HG03066 (cell line): ENCODE results near the gene COL6A2.

Experiments used
- ATAC-seq: cut with Tn5 transposase; IDR thresholded peaks from one replicate; pipeline ENCODE4 v1.9.1; 2021; ENCODE audit warnings: low read depth; ENCODE audit not compliant: unreplicated experiment

The COL6A2 gene

GRCh38 chr21:46122758-46123683 lies 25.1 kb downstream of the COL6A2 start:
- ATAC-seq, result no peak

GRCh38 chr21:46124083-46124925 lies 26.4 kb downstream of the COL6A2 start:
- no peak for ATAC-seq

DNA sequence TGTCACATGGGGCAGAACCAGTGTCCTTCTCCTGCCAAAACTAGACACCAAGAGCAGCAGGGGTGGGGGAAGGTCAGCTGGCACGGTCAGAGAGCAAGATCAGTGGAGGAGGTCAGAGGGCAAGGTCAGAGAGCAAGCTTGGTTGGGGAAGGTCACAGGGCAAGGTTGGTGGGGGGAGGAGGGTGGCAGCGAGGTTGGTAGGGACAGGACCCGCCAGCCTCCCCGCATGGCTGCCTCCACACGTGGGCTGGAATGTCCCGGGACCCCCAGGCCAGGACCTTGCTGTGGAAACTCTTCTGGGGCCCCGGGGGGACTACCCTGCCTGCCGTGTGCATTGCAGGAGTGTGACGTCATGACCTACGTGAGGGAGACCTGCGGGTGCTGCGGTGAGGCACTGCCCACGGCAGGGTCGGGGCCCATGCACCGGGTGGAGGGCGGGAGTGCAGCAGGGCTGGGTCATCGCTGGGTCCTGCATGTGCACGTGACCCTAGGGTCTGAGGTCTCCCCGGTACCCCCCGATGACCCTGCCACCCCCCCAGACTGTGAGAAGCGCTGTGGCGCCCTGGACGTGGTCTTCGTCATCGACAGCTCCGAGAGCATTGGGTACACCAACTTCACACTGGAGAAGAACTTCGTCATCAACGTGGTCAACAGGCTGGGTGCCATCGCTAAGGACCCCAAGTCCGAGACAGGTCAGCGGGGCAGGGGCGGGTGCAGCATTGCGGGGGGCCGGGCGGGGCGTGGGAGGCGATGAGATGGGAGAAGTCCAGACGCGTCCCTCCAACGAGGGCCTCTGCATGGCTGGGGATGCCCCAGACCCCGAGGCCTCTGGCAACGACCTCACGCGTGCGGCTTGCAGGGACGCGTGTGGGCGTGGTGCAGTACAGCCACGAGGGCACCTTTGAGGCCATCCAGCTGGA lies 27.3 kb downstream of the COL6A2 start:
- ATAC-seq, result no peak

GRCh38 chr21:46125846-46126301 lies 28.0 kb downstream of the COL6A2 start:
- ATAC-seq, result no peak

DNA sequence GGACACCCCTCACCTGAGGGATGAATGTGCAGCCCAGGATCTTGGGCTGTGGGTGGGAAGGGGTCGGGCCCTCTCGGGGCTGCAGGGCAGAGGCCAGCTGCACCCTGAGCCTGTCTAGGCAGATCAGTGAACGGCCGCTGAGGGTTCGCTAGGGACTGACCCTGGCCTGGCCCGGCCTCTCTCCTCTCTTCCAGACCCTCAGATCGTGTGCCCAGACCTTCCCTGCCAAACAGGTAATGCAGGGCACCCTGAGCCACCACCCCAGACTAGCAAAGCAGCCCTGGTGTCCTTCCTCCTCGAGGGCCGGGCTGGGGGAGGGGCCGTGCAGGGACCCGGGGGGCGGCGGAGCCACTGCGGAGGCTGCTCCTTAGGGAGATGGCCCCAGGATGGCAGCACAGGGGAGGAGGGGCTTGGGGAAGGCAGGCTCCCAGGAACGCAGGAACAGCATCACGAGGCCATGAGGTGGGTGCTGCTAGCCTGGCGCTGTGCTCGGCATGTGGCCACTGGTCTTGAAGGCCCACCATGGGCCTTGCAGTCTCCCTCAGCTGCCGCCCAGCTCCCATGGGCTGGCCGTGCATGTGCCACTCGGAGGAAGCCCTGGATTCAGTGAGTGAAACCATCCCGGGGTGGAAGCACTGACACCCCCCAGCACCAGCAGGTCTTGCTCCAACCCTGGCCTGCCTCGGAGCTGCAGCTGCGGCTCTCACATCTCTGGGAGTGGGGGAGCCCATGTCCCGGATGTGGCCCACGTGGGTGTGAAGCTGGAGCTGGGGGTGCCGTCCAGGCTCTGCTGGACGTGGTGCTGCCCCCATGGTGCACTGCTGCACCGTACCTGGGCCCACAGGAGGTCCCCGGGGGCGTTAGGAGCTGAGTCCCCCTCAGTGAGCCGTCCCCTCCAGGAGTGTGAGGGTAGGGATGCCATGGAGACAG lies 28.7 kb downstream of the COL6A2 start:
- ATAC-seq, result no peak

DNA sequence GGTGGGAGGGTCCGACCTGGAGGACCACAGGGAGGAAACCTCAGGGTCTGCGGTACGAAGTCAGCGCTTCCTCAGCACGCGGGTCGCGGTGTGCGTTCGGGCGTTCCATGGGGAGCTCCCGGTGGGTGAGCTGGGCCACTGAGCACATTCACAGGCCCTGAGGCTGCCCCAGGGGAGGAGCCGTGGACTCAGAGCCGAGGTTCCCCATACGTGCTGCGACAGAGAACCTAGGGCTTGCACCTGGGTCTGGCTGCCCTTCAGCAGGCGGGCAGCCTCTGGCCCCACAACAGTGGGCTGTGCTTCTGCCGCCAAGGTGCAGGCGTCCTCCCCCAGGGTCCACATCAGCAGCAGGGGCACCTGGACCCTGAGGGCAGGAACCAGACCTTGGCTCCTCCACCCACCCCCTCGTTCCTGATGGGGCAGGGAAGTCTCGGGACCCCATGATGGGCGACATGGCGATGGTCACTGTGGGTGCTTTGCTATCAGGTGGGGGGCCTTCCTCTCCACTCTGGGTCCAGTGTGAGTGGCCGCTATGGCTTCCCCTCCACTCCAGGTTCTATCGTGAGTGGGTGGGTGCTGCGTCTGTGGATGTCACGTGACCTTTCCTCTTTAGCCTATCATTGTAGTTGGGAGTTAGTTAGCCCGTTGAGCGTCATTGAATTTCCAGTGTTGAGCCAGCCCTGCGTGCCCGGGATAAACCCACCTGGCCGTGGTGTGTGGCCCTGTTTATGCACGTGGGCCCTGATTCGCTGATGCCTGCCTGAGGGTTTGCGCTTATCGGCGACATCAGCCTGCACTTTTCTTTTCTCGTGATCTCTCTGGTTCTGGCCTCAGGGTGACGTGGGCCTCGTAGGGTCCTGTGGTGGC lies 29.6 kb downstream of the COL6A2 start:
- ATAC-seq, result no peak

DNA sequence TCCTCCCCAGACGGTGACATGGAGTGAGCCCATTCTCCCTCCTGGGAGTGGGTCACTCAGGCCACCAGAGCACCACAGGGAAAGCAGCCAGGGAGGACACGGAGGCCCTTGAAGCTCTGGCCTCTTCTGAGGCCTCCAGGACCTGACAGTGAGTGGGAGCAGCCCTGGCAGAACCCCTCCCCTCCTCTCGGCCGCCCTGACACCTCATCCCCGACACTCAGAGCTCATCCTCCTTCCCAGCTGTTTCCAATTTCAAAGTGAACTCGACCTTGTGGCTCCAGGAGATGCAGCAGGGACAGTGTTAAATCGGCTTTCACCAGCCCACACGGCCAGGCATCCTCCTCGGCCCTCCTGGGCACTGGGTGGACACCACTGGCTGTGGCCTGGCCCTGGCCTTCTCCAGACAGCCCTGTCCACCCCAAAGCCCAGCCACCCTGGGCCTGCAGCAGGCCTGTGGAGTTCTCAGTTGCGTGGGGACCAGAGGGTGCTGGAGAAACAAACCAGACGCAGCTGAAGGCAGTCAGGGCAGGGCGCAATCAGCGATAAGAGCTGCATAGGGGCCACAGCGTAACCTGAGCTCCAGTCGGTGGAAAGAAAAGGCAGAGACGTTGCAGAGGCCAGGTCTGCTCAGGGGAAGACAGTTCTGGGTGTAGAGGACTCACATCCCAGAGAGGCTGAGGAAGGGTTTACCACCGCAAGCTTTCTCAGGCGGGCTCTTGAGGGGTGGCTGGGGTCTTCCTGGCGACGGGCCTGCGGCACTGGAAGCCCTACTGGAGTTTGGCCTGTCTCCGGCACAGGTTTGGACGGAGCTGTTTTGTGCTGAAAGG lies 30.4 kb downstream of the COL6A2 start:
- ATAC-seq, result no peak

DNA sequence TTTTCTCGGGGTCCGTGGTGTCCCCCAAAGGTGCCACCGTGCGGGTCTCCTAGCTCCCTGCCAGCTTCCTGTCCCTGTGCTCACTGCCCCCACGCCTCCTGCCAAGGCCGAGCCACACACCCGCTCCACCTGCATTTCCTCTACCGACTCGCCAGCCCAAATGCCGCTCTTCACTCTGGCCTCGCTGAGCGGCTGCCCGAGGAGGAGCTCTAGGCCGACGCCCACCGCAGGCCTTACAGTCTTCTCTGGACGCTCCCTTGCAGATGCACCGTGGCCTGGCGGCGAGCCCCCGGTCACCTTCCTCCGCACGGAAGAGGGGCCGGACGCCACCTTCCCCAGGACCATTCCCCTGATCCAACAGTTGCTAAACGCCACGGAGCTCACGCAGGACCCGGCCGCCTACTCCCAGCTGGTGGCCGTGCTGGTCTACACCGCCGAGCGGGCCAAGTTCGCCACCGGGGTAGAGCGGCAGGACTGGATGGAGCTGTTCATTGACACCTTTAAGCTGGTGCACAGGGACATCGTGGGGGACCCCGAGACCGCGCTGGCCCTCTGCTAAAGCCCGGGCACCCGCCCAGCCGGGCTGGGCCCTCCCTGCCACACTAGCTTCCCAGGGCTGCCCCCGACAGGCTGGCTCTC lies 31.1 kb downstream of the COL6A2 start:
- no peak for ATAC-seq

DNA sequence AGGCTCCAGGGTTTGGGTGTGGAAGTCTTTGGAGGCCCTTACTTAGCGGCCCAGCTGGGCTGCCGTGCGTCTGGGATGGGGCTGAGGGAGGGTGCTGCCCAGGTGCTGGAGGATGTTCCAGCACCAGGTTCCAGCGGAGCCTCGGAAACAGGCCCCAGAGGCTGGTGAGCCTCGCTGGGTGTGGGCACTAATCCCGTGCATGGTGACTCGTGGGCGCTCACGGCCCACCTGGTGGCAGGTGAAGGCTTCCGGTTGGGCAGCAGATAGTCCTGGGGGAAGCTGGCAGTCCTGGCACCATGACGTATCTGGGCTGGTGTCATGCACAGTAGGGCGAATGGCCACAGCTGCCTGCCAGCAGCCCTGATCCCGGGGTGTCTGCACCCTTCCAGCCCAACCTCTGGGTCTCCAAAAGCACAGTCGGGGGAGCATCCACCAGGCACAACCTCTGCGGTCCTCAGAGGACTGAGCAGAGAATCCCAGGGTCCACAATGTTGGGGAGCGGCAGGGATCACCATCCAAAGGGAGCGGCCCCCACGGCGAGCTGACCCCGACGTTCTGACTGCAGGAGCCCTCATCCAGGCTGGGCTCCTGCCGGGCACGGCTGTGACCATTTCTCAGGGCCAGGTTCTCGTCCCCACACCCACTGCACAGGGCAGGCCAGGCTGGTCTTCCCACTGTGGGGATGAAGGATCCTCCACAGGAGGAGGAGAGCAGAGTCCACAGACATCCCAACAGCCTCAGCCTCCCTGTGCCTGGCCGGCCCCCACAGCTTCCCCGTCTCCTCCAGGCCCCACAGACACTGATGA lies 32.1 kb downstream of the COL6A2 start:
- ATAC-seq, result no peak

GRCh38 chr21:46130831-46131587 lies 33.1 kb downstream of the COL6A2 start:
- no peak for ATAC-seq

- no peak for ATAC-seq
Observed at GRCh38 chr21:46131588-46131837, 33.6 kb downstream of the COL6A2 start.

DNA sequence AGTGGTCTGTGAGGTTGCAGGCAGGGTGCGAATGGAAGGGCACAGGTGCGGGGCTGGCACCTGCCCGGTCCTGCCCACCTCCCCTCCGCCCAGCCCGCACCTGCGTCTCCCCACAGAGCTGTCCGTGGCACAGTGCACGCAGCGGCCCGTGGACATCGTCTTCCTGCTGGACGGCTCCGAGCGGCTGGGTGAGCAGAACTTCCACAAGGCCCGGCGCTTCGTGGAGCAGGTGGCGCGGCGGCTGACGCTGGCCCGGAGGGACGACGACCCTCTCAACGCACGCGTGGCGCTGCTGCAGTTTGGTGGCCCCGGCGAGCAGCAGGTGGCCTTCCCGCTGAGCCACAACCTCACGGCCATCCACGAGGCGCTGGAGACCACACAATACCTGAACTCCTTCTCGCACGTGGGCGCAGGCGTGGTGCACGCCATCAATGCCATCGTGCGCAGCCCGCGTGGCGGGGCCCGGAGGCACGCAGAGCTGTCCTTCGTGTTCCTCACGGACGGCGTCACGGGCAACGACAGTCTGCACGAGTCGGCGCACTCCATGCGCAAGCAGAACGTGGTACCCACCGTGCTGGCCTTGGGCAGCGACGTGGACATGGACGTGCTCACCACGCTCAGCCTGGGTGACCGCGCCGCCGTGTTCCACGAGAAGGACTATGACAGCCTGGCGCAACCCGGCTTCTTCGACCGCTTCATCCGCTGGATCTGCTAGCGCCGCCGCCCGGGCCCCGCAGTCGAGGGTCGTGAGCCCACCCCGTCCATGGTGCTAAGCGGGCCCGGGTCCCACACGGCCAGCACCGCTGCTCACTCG lies 34.1 kb downstream of the COL6A2 start:
- ATAC-seq, result no peak

DNA sequence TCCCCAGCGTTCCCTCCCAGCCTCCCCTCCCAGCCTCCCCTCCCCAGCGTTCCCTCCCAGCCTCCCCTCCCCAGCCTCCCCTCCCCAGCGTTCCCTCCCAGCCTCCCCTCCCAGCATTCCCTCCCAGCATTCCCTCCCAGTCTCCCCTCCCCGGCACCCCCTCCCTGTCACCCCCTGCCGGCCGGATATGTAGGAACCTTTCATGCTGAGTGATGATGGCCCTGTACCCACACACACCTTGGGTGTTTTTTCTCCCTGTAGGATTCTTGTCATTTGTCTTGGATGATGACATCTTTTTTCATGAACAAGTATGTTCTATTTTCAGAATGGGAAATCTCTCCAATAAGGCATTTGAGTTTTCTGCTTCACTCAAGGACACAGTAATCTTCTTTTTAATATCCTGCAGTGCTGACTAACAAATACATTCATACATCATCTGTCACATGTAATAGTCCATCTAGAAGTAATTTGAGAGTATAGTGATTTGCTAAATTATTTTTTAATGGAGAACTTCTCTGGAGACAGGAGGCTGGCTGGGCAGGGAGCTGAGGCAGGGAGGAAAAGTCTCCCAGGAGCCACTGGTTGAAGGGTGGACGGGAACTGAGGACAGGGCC lies 38.0 kb downstream of the COL6A2 start:
- no peak for ATAC-seq

GRCh38 chr21:46136739-46137349 lies 38.9 kb downstream of the COL6A2 start:
- ATAC-seq, result no peak
